ENCODE measurements around the gene ESF1. TPM values are rescaled to one million over a fixed set of nuclear protein-coding genes. Genes with fewer than 3 reads are reported as not detected.

ESF1 gene, protein sequence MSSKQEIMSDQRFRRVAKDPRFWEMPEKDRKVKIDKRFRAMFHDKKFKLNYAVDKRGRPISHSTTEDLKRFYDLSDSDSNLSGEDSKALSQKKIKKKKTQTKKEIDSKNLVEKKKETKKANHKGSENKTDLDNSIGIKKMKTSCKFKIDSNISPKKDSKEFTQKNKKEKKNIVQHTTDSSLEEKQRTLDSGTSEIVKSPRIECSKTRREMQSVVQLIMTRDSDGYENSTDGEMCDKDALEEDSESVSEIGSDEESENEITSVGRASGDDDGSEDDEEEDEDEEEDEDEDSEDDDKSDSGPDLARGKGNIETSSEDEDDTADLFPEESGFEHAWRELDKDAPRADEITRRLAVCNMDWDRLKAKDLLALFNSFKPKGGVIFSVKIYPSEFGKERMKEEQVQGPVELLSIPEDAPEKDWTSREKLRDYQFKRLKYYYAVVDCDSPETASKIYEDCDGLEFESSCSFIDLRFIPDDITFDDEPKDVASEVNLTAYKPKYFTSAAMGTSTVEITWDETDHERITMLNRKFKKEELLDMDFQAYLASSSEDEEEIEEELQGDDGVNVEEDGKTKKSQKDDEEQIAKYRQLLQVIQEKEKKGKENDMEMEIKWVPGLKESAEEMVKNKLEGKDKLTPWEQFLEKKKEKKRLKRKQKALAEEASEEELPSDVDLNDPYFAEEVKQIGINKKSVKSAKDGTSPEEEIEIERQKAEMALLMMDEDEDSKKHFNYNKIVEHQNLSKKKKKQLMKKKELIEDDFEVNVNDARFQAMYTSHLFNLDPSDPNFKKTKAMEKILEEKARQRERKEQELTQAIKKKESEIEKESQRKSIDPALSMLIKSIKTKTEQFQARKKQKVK
- 21.0 TPM for total RNA-seq

DNA sequence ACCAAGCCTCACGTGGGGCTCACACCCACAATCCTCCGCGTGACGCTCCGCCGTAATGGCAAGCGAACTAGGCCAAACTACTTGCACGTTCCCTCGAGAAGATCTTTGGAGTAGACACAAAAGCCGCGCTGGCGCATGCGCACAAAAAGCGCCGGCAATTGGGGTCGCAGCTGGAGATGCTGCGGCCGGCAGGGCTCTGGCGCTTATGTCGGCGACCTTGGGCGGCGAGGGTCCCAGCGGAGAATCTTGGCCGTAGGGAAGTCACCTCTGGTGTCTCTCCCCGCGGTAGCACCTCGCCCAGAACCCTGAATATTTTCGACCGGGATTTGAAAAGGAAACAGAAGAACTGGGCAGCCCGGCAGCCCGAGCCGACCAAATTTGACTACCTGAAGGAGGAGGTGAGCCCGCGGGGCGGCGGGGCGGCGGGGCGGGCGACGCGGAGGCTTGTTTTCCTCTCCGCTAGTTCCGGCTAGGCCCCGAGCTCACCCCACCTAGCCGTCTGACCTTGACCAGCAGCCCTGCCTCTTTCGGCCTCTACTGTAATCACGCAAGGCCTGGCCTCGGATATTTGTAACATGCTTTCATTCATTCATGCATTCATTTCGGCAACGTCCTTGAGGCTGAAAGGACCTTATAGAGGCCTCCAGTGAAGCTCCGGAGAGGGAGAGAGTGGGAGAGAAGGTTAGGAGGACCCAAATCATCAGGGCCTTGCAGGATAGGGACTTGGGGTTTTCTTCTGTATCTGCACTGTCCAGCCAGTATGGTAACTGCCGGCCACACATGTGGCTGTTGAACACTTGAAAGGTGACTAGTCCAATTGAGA lies at the start of gene ESF1, which contains the start of gene NDUFAF5:
ESF1 (minus strand) TSS at position 27 of the 823 bp plus-strand sequence. CDS start 1,779 bp downstream, outside the sequence.
NDUFAF5 (plus strand) TSS at position 136 of the 823 bp plus-strand sequence; CDS start at position 177, 41 bp downstream.

Other genes with a start within 250 kb of the ESF1 start
- gene TASP1, start 146.0 kb downstream of the ESF1 start, total RNA-seq = 33.2 TPM
- 46.6 TPM for gene NDUFAF5, start 109 bp upstream of the ESF1 start, total RNA-seq
- gene SEL1L2, start 205.7 kb upstream of the ESF1 start, total RNA-seq = 2.2 TPM
- gene MACROD2, start 210.6 kb upstream of the ESF1 start, total RNA-seq = 126 TPM